WERI-Rb-1 (cell line): ENCODE data around the gene UGP2.

ENCODE experiments used
- DNase-seq: peaks from one replicate; pipeline ENCODE4 v3.0.0-alpha.2; 2020
- H3K27ac ChIP-seq: fragments of 250-450 bp; sonication (Bioruptor Pico); 2 replicates; pipeline ENCODE4 v1.5.1; 2020; ENCODE audit warnings: mild to moderate bottlenecking, moderate library complexity
- H3K27me3 ChIP-seq: fragments of 250-450 bp; sonication (Bioruptor Pico); 2 replicates; pipeline ENCODE4 v1.5.1; 2021; ENCODE audit warnings: mild to moderate bottlenecking, low read depth, moderate library complexity; ENCODE audit not compliant: insufficient read depth, severe bottlenecking
- H3K36me3 ChIP-seq: fragments of 250-450 bp; sonication (Bioruptor Pico); 2 replicates; pipeline ENCODE4 v1.5.1; 2020; ENCODE audit warnings: mild to moderate bottlenecking, moderate library complexity
- H3K4me3 ChIP-seq: 2 replicates; pipeline ENCODE4 v1.5.1; 2011; ENCODE audit warnings: low read depth, mild to moderate bottlenecking, control low read depth, low read length
- H3K9me3 ChIP-seq: fragments of 250-450 bp; sonication (Bioruptor Pico); 2 replicates; pipeline ENCODE4 v1.5.1; 2021; ENCODE audit warnings: mild to moderate bottlenecking, moderate library complexity; ENCODE audit not compliant: severe bottlenecking
- TF ChIP-seq, protein P1 (sequence below): IDR thresholded peaks from 2 replicates; pipeline ENCODE4 v1.5.1; 2011; ENCODE audit warnings: low read depth, mild to moderate bottlenecking, control low read depth, inconsistent platforms, low read length

UGP2 gene

DNA sequence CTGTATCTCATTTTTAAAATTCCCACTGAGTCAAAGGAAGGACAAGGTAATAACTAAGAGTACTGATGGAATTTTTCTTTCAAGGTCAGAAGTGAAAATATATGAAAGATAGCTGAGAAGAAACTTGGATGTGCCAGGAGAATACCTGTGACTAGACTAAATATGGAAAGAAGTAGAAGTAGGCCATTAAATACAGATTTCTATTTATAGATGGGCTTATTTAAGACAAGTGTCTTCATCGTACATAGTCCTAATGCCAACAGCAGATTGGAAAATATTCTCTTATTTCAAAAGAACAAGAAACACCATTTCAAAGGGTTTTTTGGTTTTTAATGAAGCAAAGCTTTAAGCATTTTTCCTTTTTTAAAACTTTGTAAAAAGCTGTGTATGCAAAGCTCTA lies 22.0 kb downstream of the UGP2 start:
- H3K4me3 ChIP-seq = no peak overlapping the region
- DNase-seq = no peak
- no peaks in the 10 kb centered on the region for H3K27me3 ChIP-seq
- peaks cover 42% of the 10 kb centered on the region for H3K36me3 ChIP-seq
- H3K9me3 ChIP-seq = no peaks in the 10 kb centered on the region
- TF ChIP-seq, protein P1, sequence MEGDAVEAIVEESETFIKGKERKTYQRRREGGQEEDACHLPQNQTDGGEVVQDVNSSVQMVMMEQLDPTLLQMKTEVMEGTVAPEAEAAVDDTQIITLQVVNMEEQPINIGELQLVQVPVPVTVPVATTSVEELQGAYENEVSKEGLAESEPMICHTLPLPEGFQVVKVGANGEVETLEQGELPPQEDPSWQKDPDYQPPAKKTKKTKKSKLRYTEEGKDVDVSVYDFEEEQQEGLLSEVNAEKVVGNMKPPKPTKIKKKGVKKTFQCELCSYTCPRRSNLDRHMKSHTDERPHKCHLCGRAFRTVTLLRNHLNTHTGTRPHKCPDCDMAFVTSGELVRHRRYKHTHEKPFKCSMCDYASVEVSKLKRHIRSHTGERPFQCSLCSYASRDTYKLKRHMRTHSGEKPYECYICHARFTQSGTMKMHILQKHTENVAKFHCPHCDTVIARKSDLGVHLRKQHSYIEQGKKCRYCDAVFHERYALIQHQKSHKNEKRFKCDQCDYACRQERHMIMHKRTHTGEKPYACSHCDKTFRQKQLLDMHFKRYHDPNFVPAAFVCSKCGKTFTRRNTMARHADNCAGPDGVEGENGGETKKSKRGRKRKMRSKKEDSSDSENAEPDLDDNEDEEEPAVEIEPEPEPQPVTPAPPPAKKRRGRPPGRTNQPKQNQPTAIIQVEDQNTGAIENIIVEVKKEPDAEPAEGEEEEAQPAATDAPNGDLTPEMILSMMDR = no peak
- no peak overlapping the region for H3K27ac ChIP-seq

- Histone ChIP-seq H3K4me3 (no peak overlapping the region), H3K27ac (no peak overlapping the region), H3K9me3 (no peaks in the 10 kb centered on the region), H3K36me3 (peaks cover 30% of the 10 kb centered on the region), H3K27me3 (no peaks in the 10 kb centered on the region)
- DNase-seq = no peak
- TF ChIP-seq, protein P1 = no peak
Measured at GRCh38 chr2:63865159-63865799, 23.6 kb downstream of the UGP2 start.

DNA sequence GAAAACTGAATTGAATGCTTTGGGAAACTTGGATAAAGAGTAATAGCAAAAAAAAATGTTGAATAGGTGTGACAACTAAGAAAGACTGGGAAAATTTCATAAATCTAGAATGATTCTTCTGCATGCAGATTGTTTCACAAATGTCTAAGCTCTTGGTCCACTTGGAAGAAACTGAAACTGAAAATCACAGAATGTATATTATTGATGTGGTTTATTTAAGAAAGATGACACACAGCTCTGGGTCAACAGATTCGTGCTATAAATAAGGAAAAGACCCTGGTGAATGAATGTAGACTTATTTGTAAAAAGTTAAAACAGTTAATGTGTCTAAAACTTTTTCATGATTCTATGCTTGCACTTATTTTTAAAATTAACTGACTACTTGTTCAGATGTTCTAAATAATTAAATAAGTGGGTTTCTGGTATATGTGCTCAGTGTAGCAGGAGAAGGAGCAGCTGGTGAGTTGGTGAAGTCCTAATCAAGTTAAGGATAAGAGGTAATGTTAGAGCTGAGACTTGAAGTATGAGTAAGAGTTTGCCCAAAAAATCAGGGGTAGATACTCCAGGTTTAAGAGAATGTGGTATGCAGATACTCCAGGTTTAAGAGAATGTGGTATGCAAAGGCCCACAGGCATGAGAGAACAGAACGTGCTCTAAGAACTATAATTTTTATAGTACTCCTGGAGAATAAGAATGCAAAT lies 24.5 kb downstream of the UGP2 start:
- TF ChIP-seq, protein P1 = no peak
- DNase-seq = no peak
- H3K4me3 ChIP-seq = no peak overlapping the region
- H3K36me3 ChIP-seq = peaks cover 29% of the 10 kb centered on the region
- no peak overlapping the region for H3K27ac ChIP-seq
- no peaks in the 10 kb centered on the region for H3K27me3 ChIP-seq
- no peaks in the 10 kb centered on the region for H3K9me3 ChIP-seq

GRCh38 chr2:63870679-63871078 lies 29.0 kb downstream of the UGP2 start:
- no peak for DNase-seq
- no peaks in the 10 kb centered on the region for H3K27me3 ChIP-seq
- TF ChIP-seq, protein P1 = no peak
- H3K4me3 ChIP-seq = no peak overlapping the region
- peaks cover 14% of the 10 kb centered on the region; the same call in 1 of the 2 replicates for H3K36me3 ChIP-seq
- no peak overlapping the region for H3K27ac ChIP-seq
- H3K9me3 ChIP-seq = no peaks in the 10 kb centered on the region

DNA sequence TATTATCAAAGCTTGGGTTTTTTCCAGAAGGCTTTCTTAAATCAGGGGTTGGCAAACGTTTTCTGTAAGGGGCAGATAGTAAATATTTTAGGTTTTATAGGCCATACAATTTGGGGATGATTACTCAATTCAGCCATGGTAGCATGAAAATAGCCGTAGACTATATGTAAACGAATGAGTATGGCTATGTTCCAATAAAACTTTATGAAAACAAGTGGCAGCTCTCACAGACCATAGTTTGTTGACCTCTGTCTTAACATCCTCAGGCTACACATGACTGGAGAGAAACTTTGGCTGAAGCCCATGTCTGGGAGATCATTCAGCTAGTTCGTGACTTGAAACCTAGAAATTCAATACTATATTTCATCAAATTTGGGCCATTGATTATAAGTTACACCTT lies 30.2 kb downstream of the UGP2 start:
- Histone ChIP-seq H3K4me3 (no peak overlapping the region), H3K36me3 (peaks cover 14% of the 10 kb centered on the region; the same call in 1 of the 2 replicates), H3K27me3 (no peaks in the 10 kb centered on the region), H3K9me3 (no peaks in the 10 kb centered on the region), H3K27ac (no peak overlapping the region)
- TF ChIP-seq, protein P1 = no peak
- DNase-seq = no peak
